GM18505 (cell line): ENCODE data around the gene MCM5.
"Not testable (repeated sequence)": the region's sequence is repeated elsewhere in the genome, so short reads cannot be mapped to it uniquely, and the experiment has no call there.

ENCODE experiments used
- ATAC-seq: cut with Tn5 transposase; IDR thresholded peaks from one replicate; pipeline ENCODE4 v1.9.1; 2021; ENCODE audit not compliant: unreplicated experiment
- POLR2A ChIP-seq: IDR thresholded peaks from 4 replicates; pipeline ENCODE4 v1.6.1; 2011; ENCODE audit warnings: borderline replicate concordance; ENCODE audit not compliant: insufficient read depth, insufficient read length; ENCODE audit errors: extremely low read depth

Gene MCM5

GRCh38 chr22:35452810-35453743 is 53.1 kb downstream of the MCM5 start:
- no peak for TF ChIP-seq POLR2A
- no peak for ATAC-seq

- no peak for TF ChIP-seq POLR2A
- no peak for ATAC-seq
These were observed 54.6 kb downstream of the MCM5 start for GRCh38 chr22:35454416-35455054.

GRCh38 chr22:35455529-35455928 is 55.6 kb downstream of the MCM5 start:
- no peak for ATAC-seq

GRCh38 chr22:35456757-35457156 is 56.8 kb downstream of the MCM5 start:
- ATAC-seq = no peak
- TF ChIP-seq POLR2A = no peak

More at GRCh38 chr22:35455529-35455928, 55.6 kb downstream of the MCM5 start:
- TF ChIP-seq POLR2A = no peak

GRCh38 chr22:35457729-35458546 is 58.0 kb downstream of the MCM5 start:
- no peak for TF ChIP-seq POLR2A
- no peak for ATAC-seq

- TF ChIP-seq POLR2A = no peak
- ATAC-seq = no peak
These were observed 58.8 kb downstream of the MCM5 start for GRCh38 chr22:35458547-35459422.

GRCh38 chr22:35459423-35459894 is 59.5 kb downstream of the MCM5 start:
- no peak for TF ChIP-seq POLR2A
- ATAC-seq = no peak

GRCh38 chr22:35459976-35460375 is 60.0 kb downstream of the MCM5 start:
- ATAC-seq = not testable (repeated sequence)

- TF ChIP-seq POLR2A = no peak
- no peak for ATAC-seq
These were observed 60.7 kb downstream of the MCM5 start for GRCh38 chr22:35460688-35461087.

- TF ChIP-seq POLR2A = no peak
- no peak for ATAC-seq
These were observed 62.7 kb downstream of the MCM5 start for GRCh38 chr22:35462498-35463230.

GRCh38 chr22:35463231-35463933 is 63.4 kb downstream of the MCM5 start:
- no peak for TF ChIP-seq POLR2A
- no peak for ATAC-seq

GRCh38 chr22:35464399-35464798 is 64.5 kb downstream of the MCM5 start:
- no peak for TF ChIP-seq POLR2A
- ATAC-seq = no peak
